H1 (cell line): ENCODE data around the gene CD48. TPM values are rescaled to one million over a fixed set of nuclear protein-coding genes. Genes with fewer than 3 reads are reported as not detected.

Source experiments
- CTCF ChIA-PET: fragments of 300-600 bp; sonication (Branson Sonifier 250); formaldehyde crosslinking; loops from one replicate; lab custom pipeline; 2021; ENCODE audit not compliant: partially characterized antibody; lab: Charles Lee
- POLR2A ChIA-PET: fragments of 300-600 bp; sonication (Branson Sonifier 250); formaldehyde crosslinking; loops from one replicate; lab custom pipeline; 2021; ENCODE audit warnings: inconsistent platforms; ENCODE audit not compliant: partially characterized antibody; lab: Charles Lee
- DNase-seq, 2 experiments: peaks; one replicate each; pipeline versions ENCODE4 v3.0.0 to v3.0.0-alpha.2; 2010 to 2022; ENCODE audit warnings: low spot score in 2 of 2, low read depth in 1 of 2, mixed read lengths in 1 of 2
- FAIRE-seq: peaks from 2 replicates; lab custom pipeline; 2011; peaks lifted over from hg19 to GRCh38; lab: Jason Lieb, UNC
- H2AFZ ChIP-seq: 2 replicates; pipeline ENCODE4 v1.8.1; 2012; ENCODE audit warnings: low read length, inconsistent platforms
- H2AK5ac ChIP-seq: 2 replicates; pipeline ENCODE4 v1.6.1; 2013; ENCODE audit warnings: low read depth, low read length
- H2BK120ac ChIP-seq: replicated peaks from 2 replicates; pipeline ENCODE3; 2013; ENCODE audit warnings: low read depth, low read length, inconsistent platforms
- H2BK12ac ChIP-seq: 2 replicates; pipeline ENCODE4 v1.6.1; 2013; ENCODE audit warnings: low read depth, low read length
- H2BK15ac ChIP-seq: 2 replicates; pipeline ENCODE4 v1.6.1; 2013; ENCODE audit warnings: low read length
- H2BK20ac ChIP-seq: 2 replicates; pipeline ENCODE4 v1.6.1; 2013; ENCODE audit warnings: low read length
- H2BK5ac ChIP-seq: 2 replicates; pipeline ENCODE4 v1.6.1; 2013; ENCODE audit warnings: low read depth, low read length
- H3K14ac ChIP-seq: 2 replicates; pipeline ENCODE4 v1.6.1; 2013; ENCODE audit warnings: inconsistent platforms; ENCODE audit not compliant: insufficient read length
- H3K18ac ChIP-seq: 2 replicates; pipeline ENCODE4 v1.6.1; 2013; ENCODE audit warnings: low read length; ENCODE audit errors: extremely low read depth
- H3K23ac ChIP-seq: 2 replicates; pipeline ENCODE4 v1.6.1; 2013; ENCODE audit warnings: inconsistent platforms; ENCODE audit not compliant: insufficient read length
- H3K23me2 ChIP-seq: 2 replicates; pipeline ENCODE4 v1.6.1; 2013; ENCODE audit warnings: low read depth, low read length
- H3K27ac ChIP-seq: 2 replicates; pipeline ENCODE4 v1.6.1; 2011; ENCODE audit warnings: low read depth, low read length, inconsistent platforms
- H3K27me3 ChIP-seq, 4 experiments: replicated peaks in 1 of 4; 1 replicate in 1 of 4; 2 replicates in 3 of 4; pipeline versions ENCODE4 v1.6.1 to v1.8.1; 2011 to 2013; ENCODE audit warnings: low read length in 3 of 4, mild to moderate bottlenecking in 3 of 4, inconsistent platforms in 2 of 4, mixed read lengths in 2 of 4, moderate library complexity in 1 of 4; ENCODE audit not compliant: control insufficient read depth in 3 of 4, insufficient read depth in 3 of 4; ENCODE audit errors: extremely low read depth in 1 of 4
- H3K36me3 ChIP-seq, 4 experiments: 2 replicates each; pipeline versions ENCODE4 v1.6.1 to v1.8.1; 2011 to 2013; ENCODE audit warnings: mild to moderate bottlenecking in 4 of 4, low read length in 3 of 4, moderate library complexity in 2 of 4, control low read depth in 1 of 4, inconsistent platforms in 1 of 4; ENCODE audit not compliant: insufficient read depth in 4 of 4, control insufficient read depth in 2 of 4
- H3K4ac ChIP-seq: replicated peaks from 2 replicates; pipeline ENCODE3; 2013; ENCODE audit warnings: low read length, low read depth, mixed read lengths, inconsistent platforms; ENCODE audit not compliant: insufficient read length
- H3K4me1 ChIP-seq, 4 experiments: replicated peaks in 1 of 4; 1 replicate in 1 of 4; 2 replicates in 3 of 4; pipeline versions ENCODE4 v1.6.1 to v1.8.1; 2011 to 2013; ENCODE audit warnings: low read length in 3 of 4, inconsistent platforms in 2 of 4, mixed read lengths in 1 of 4; ENCODE audit not compliant: insufficient read depth in 4 of 4, control insufficient read depth in 3 of 4
- H3K4me2 ChIP-seq, 2 experiments: 2 replicates each; pipeline versions ENCODE4 v1.6.1 to v1.8.1; 2011 to 2013; ENCODE audit warnings: low read depth in 2 of 2, low read length in 2 of 2, control low read depth in 1 of 2, inconsistent platforms in 1 of 2, mild to moderate bottlenecking in 1 of 2; ENCODE audit not compliant: insufficient read depth in 1 of 2
- H3K4me3 ChIP-seq, 4 experiments: fragments of 200-600, 300-600 bp in 1 of 4; sonication (generic), shearing (Covaris generic), sonication (Bioruptor Twin) in 1 of 4; 2 replicates each; pipeline versions ENCODE4 v1.5.1 to v1.8.1; 2011 to 2016; ENCODE audit warnings: low read length in 4 of 4, low read depth in 3 of 4, control low read depth in 2 of 4, inconsistent platforms in 2 of 4, mild to moderate bottlenecking in 2 of 4, mixed read lengths in 1 of 4, moderate library complexity in 1 of 4; ENCODE audit not compliant: insufficient read depth in 2 of 4; ENCODE audit errors: extremely low read depth in 1 of 4
- H3K56ac ChIP-seq: replicated peaks from 2 replicates; pipeline ENCODE3; 2013; ENCODE audit warnings: low read depth, mild to moderate bottlenecking, mixed read lengths, low read length, inconsistent platforms; ENCODE audit not compliant: insufficient read length
- H3K79me1 ChIP-seq: 2 replicates; pipeline ENCODE4 v1.6.1; 2013; ENCODE audit warnings: low read depth, low read length, control low read depth
- H3K79me2 ChIP-seq, 2 experiments: 2 replicates each; pipeline versions ENCODE4 v1.6.1 to v1.8.1; 2012 to 2013; ENCODE audit warnings: low read length in 2 of 2, mild to moderate bottlenecking in 2 of 2, inconsistent platforms in 1 of 2; ENCODE audit not compliant: insufficient read depth in 2 of 2, control insufficient read depth in 1 of 2
- H3K9ac ChIP-seq, 4 experiments: replicated peaks in 1 of 4; 1 replicate in 1 of 4; 2 replicates in 3 of 4; pipeline versions ENCODE4 v1.6.1 to v1.8.1; 2011 to 2013; ENCODE audit warnings: low read depth in 3 of 4, low read length in 3 of 4, control low read depth in 2 of 4, mild to moderate bottlenecking in 2 of 4, moderate library complexity in 2 of 4, inconsistent platforms in 1 of 4; ENCODE audit errors: extremely low read depth in 1 of 4
- H3K9me3 ChIP-seq, 2 experiments: 2 replicates each; pipeline versions ENCODE4 v1.6.1 to v1.8.1; 2012 to 2013; ENCODE audit warnings: mild to moderate bottlenecking in 2 of 2, moderate library complexity in 2 of 2, control low read depth in 1 of 2, inconsistent platforms in 1 of 2, low read depth in 1 of 2, low read length in 1 of 2, mixed read lengths in 1 of 2; ENCODE audit not compliant: insufficient read depth in 2 of 2
- H4K20me1 ChIP-seq, 2 experiments: replicated peaks in 1 of 2; 2 replicates each; pipeline versions ENCODE3 to v1.8.1; 2011 to 2013; ENCODE audit warnings: inconsistent platforms in 2 of 2, low read length in 2 of 2, mild to moderate bottlenecking in 1 of 2; ENCODE audit not compliant: insufficient read depth in 2 of 2, control insufficient read depth in 1 of 2
- H4K5ac ChIP-seq: 2 replicates; pipeline ENCODE4 v1.6.1; 2013; ENCODE audit warnings: low read length, low read depth, mixed read lengths, inconsistent platforms; ENCODE audit not compliant: insufficient read length
- H4K8ac ChIP-seq: 2 replicates; pipeline ENCODE4 v1.8.0; 2013; ENCODE audit warnings: mild to moderate bottlenecking, moderate library complexity, low read length, inconsistent platforms; ENCODE audit not compliant: insufficient read depth; ENCODE audit errors: extremely low read depth
- H4K91ac ChIP-seq: replicated peaks from 2 replicates; pipeline ENCODE3; 2013; ENCODE audit warnings: low read length, mixed read lengths, inconsistent platforms; ENCODE audit not compliant: insufficient read length
- ATF2 ChIP-seq: IDR thresholded peaks from 2 replicates; pipeline ENCODE4 v1.6.1; 2012; ENCODE audit warnings: low read length, inconsistent platforms
- CBX8 ChIP-seq: fragments of 300-800, 300-1000 bp; sonication (generic); IDR thresholded peaks from 2 replicates; pipeline ENCODE4 v1.7.1; 2016; ENCODE audit warnings: low read depth, low read length, borderline replicate concordance
- MAFK ChIP-seq: IDR thresholded peaks from 2 replicates; pipeline ENCODE4 v1.6.1; 2012; ENCODE audit warnings: low read depth, mild to moderate bottlenecking, improper control_type of control experiment, low read length
- RNF2 ChIP-seq: fragments of 200-900, 300-1000 bp; sonication (generic); IDR thresholded peaks from 2 replicates; pipeline ENCODE4 v1.7.1; 2016; ENCODE audit warnings: borderline replicate concordance, low read depth, mild to moderate bottlenecking, antibody characterized with exemption, low read length; ENCODE audit not compliant: poor library complexity, severe bottlenecking; ENCODE audit errors: missing control alignments
- RXRA ChIP-seq: IDR thresholded peaks from 2 replicates; pipeline ENCODE4 v1.6.1; 2011; ENCODE audit warnings: low read depth, mild to moderate bottlenecking, low read length, moderate library complexity; ENCODE audit not compliant: insufficient read depth
- SIX5 ChIP-seq: IDR thresholded peaks from 2 replicates; pipeline ENCODE4 v1.6.1; 2011; ENCODE audit warnings: mild to moderate bottlenecking, low read depth, low read length
- WGBS, 2 experiments: shearing (Covaris generic) in 1 of 2; methylation state at CpG; one replicate each; pipeline versions ENCODE4 v1.1.6 to v1.1.7; 2013 to 2015; ENCODE audit warnings: low lambda C conversion rate in 2 of 2, mixed read lengths in 2 of 2, inconsistent platforms in 1 of 2, low coverage in 1 of 2, missing lambda C conversion rate in 1 of 2; ENCODE audit not compliant: insufficient replicate concordance in 2 of 2, insufficient coverage in 1 of 2, insufficient read length in 1 of 2; ENCODE audit errors: extremely low coverage in 1 of 2, missing lambda C conversion rate in 1 of 2; 5-methylcytosine and 5-hydroxymethylcytosine counted together
- polyA plus RNA-seq, 7 experiments: library from polyadenylated mRNA; depleted of rRNA in 3 of 7; stranded (reverse) in 5 of 7; unstranded in 2 of 7; fragments of >200 nt in 5 of 7; fragments of 200-250 nt in 2 of 7; gene quantifications; 1 replicate in 5 of 7; 2 replicates in 1 of 7; 4 replicates in 1 of 7; pipeline versions ENCODE4 v1.2.1 to v1.2.3, GENCODE V29; 2011 to 2013; ENCODE audit warnings: missing spikeins in 2 of 7, mixed read lengths in 2 of 7
- total RNA-seq: library from RNA; stranded (reverse); fragmentation: NEBNext Ultra II Directional; extraction: Animal tissue kit (Norgen Biotek cat#: 25700); gene quantifications from 2 replicates; pipeline ENCODE4 v1.2.1, GENCODE V29; 2021

Gene CD48
- total and polyA plus RNA-seq, 2 of the 8 experiments (the other 6 are each of a cell fraction or from before 2014, with no cell fraction given): 0.08 TPM; not detected in 1

DNA sequence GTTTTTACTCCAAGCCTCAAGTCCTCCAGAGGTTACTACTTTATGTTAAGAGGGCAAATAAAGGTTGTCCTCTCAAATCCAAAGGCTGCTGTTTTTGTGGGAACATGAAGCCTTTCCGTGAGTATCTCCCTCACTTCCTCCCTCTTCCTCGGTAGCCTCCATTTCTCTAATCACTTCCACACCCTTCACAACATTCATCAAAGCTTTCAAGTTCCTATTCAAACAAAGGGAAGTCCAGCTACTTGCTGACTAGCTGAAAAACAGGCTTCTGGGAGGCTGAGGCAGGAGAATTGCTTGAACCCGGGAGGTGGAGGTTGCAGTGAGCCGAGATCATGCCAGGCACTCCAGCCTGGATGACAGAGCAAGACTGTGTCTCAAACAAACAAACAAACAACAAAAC, 6.6 kb upstream of the CD48 start:
- H3K27ac ChIP-seq: no peak overlapping the region
- no peak overlapping the region for H4K5ac ChIP-seq
- no peak overlapping the region for H3K23ac ChIP-seq
- H3K18ac ChIP-seq: no peak overlapping the region
- no peaks in the 10 kb centered on the region for H3K79me1 ChIP-seq
- FAIRE-seq (no peak), DNase-seq (no peak)
- H3K56ac ChIP-seq: no peak overlapping the region
- no peak overlapping the region for H4K8ac ChIP-seq
- no peak overlapping the region for H3K4ac ChIP-seq
- CTCF ChIA-PET: no interaction called here
- H2BK12ac ChIP-seq: no peak overlapping the region
- no peak overlapping the region for H2BK20ac ChIP-seq
- WGBS, 2 experiments: 96% methylated on average over 4 of the region's 4 CpGs; no CpG with 5 or more reads in 1 of the 2 experiments
- H2AK5ac ChIP-seq: no peak overlapping the region
- H2AFZ ChIP-seq: no peak overlapping the region
- POLR2A ChIA-PET: no interaction called here
- no peak overlapping the region for H3K14ac ChIP-seq
- no peak overlapping the region for H2BK120ac ChIP-seq
- no peaks in the 10 kb centered on the region; a peak in 1 of 7 replicates for H3K4me1 ChIP-seq
- H4K91ac ChIP-seq: no peak overlapping the region
- TF ChIP-seq RXRA (no peak), ATF2 (no peak), CBX8 (no peak), RNF2 (no peak), MAFK (no peak), SIX5 (no peak)
- no peaks in the 10 kb centered on the region for H4K20me1 ChIP-seq
- H3K36me3 ChIP-seq: no peaks in the 10 kb centered on the region; a peak in 1 of 8 replicates
- H3K4me2 ChIP-seq: no peak overlapping the region
- no peak overlapping the region for H3K9ac ChIP-seq
- no peaks in the 10 kb centered on the region; a peak in 1 of 4 replicates for H3K9me3 ChIP-seq
- H3K27me3 ChIP-seq: no peaks in the 10 kb centered on the region
- no peak overlapping the region for H2BK15ac ChIP-seq
- H2BK5ac ChIP-seq: no peak overlapping the region
- H3K23me2 ChIP-seq: no peaks in the 10 kb centered on the region
- no peaks in the 10 kb centered on the region for H3K79me2 ChIP-seq
- no peak overlapping the region for H3K4me3 ChIP-seq
